ENCODE data around the gene TFAP2C.

DNA sequence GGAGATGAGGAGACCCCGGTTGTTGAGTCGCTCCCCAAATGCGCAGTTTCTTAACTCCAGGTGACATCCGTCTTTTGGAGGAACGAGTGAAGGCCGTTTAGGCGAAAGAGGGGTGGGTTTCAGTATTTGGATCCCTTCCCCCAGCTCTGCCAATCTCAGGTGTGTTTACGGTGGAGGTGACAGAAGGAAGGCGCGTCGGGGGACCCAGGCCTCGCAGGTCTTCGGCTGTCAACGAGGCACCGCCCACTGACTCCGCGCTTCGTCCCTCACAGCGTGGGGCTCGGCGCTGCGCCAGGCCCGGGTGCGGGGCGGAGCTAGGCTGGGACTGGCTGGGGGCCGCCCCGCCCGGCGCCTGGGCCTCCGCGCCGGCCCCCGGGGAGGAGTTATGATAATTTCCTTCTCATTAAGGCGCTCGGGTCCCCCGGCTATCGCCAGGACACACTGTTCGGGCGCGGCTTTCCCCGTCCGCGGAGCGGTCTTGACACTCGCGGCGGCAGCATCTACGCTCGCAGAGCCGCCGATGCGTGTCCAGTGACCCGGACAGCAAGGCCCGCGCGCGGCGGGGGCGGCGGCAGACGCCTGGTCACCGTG, at the start of gene TFAP2C:
- TF ChIP-seq, protein P1, sequence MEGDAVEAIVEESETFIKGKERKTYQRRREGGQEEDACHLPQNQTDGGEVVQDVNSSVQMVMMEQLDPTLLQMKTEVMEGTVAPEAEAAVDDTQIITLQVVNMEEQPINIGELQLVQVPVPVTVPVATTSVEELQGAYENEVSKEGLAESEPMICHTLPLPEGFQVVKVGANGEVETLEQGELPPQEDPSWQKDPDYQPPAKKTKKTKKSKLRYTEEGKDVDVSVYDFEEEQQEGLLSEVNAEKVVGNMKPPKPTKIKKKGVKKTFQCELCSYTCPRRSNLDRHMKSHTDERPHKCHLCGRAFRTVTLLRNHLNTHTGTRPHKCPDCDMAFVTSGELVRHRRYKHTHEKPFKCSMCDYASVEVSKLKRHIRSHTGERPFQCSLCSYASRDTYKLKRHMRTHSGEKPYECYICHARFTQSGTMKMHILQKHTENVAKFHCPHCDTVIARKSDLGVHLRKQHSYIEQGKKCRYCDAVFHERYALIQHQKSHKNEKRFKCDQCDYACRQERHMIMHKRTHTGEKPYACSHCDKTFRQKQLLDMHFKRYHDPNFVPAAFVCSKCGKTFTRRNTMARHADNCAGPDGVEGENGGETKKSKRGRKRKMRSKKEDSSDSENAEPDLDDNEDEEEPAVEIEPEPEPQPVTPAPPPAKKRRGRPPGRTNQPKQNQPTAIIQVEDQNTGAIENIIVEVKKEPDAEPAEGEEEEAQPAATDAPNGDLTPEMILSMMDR (IDR thresholded peaks at IDR 0.05; ENCODE audit: borderline replicate concordance, extremely low read depth, low read length, poor library complexity, severe bottlenecking) = no peak
- no peak for TF ChIP-seq EZH2 (IDR thresholded peaks at IDR 0.05; ENCODE audit: borderline replicate concordance, low read depth, low read length, severe bottlenecking)

Measured in DND-41 (cell line).